ENCODE results near the gene NUCKS1. TPM values are rescaled to one million over a fixed set of nuclear protein-coding genes. Genes with fewer than 3 reads are reported as not detected.

Gene NUCKS1
- total RNA-seq, 1 donor from 2014 or later: 191 TPM

DNA sequence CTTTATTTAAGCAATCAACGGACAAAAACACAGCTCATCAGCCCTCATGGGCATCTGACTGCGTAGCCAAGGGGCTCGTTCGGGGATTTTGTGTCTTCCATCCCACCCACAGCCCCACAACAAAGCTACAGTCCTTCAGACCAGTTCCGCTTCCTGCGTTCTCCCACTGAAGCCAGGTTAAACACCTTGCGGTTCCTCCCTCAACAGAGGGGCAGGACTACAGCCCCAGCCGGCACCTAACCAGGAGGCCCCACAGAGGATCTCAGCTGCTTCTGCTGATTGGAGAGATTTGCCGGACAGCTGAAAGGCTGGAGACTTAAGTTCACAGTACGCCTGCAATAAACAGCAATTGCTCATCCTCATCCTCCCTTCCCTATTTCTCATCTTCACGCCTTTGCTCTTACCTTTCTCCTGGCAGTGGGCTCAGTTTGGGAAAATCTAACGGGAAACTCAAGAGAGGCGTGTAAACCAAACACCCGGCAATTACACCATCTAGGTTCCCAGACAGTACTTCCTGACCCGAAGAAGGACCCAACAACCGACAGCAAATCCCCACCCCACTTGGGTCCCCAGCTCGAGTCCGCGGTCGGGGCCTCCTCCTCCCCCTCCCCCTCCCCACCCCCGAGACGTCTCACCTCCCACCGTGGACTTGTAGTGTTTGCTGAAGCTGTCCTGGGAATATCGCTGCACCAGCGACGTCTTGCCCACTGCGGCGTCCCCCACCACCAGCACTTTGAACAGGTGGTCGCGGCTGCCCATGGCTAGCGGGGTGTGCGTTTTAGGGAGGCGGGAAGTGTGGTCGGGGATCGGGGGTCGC, 24.4 kb upstream of the NUCKS1 start:
- intact Hi-C loops (cut with micrococcal nuclease): loop anchor here (1.0 to 10.0 kb wide), 6 partner anchors 24 to 564 kb away; partner anchors contain the start of genes DSTYK, NUCKS1, PM20D1 and SLC41A1

GRCh38 chr1:205772607-205773032, 22.6 kb upstream of the NUCKS1 start:
- intact Hi-C loops (cut with micrococcal nuclease): loop anchor here (10.0 kb wide), 1 partner anchor 178 kb away; no protein-coding TSS in a partner anchor

GRCh38 chr1:205770618-205771017, 20.6 kb upstream of the NUCKS1 start:
- intact Hi-C loops (cut with micrococcal nuclease): loop anchor here (10.0 kb wide), 1 partner anchor 176 kb away; no protein-coding TSS in a partner anchor

DNA sequence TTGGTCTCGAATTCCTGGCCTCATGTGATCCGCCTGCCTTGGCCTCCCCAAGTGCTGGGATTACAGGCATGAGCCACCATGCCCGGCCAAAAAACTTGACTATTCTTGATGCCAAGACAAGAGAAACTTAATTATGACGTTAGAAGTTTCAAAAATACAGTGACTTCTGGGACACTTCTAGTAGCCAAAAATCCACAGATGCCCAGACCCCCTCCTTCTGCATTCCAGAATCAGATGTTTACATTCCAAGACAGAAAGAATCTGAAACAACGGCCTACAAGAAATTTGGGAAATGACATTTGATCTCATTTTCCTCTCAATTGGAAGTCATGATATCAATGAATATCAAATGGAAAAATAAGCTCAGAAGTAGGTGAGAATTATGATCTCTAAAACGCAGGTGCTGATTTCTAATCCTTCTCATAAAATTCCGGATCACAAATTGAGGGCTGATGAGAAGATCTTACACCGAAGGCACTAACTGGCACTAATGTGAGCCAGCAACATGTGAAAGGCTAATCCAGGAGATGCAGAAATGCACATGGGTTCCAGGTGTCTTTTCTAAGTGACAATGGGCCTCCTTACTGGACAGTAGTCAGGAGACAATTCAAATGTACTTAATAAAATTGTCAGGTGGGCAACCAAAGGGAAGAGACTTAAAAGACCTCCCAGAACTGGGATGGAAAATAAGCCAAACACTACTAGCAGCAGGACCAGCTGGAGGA, 19.8 kb upstream of the NUCKS1 start:
- intact Hi-C loops (cut with micrococcal nuclease): loop anchor here (10.0 kb wide), 1 partner anchor 175 kb away; no protein-coding TSS in a partner anchor

GRCh38 chr1:205767248-205767647, 17.3 kb upstream of the NUCKS1 start:
- intact Hi-C loops (cut with micrococcal nuclease): no loop called here

DNA sequence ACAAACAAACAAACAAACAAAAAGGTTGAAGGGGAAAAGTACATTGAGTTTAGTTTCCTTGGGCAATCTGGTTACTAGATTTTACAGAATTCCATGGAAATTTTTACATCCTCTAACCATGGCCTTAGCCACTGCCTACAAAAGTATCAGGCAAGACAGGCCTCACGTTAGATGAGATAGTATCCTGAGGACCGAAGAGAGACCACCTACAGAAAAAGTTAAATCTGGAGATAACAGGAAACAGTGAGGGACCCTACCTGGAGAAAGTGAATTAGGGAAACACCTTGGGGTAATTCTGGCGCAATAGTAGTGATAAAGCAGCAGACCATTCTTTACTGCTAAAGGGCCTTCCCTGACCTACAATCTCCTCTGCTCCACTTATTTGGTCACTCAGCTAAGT, 16.6 kb upstream of the NUCKS1 start:
- intact Hi-C loops (cut with micrococcal nuclease): no loop called here

DNA sequence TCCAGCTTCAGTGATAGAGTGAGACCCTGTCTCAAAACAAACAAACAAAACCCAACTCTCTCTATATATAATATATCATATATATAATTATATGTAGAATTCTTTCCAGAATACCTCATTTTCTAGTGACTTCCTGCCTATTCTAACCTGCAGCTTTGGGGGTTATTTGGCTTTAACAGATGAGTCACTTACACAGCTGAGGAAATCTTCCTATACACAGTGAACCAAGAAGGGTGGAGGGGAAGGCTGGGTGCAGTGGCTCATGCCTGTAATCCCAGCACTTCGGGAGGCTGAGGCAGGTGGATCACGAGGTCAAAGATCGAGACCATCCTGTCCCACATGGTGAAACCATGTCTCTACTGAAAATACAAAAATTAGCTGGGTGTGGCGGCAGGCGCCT, 16.1 kb upstream of the NUCKS1 start:
- intact Hi-C loops (cut with micrococcal nuclease): no loop called here

DNA sequence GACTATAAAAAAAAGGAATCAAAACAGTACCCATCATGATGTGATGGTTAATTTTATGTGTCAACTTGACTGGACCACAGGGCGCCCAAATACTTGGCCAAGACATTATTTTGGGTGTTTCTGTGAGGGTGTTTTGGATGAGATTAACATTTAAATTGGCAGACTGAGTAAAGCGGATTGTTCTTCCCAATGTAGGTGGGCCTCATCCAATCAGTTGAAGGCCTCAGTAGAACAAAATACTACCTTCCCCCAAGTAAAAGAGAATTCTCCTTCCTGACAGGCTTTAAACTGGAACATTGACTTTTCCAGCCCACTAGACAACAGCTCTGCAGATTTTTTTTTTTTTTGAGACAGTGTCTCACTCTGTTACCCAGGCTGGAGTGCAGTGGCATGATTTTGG, 14.6 kb upstream of the NUCKS1 start:
- intact Hi-C loops (cut with micrococcal nuclease): no loop called here

- intact Hi-C loops (cut with micrococcal nuclease): no loop called here
These were observed 14.0 kb upstream of the NUCKS1 start for GRCh38 chr1:205763980-205764379.

DNA sequence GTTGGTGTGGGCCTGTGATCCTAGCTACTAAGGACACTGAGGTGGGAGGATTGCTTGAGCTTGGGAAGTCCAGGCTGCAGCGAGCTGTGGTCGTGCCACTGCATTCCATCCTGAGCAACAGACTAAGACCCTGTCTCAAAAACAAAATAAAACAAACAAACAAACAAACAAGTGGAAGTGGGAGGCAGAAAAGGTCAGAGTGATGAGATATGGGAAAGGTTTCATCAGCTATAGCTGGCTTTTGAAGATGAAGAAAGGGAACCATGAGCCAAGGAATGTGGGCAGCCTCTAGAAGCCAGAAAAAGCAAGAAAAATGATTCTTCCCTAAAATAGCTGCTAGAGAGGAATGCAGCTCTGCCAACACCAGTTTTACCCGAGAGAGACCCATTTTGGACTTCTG, 10.6 kb upstream of the NUCKS1 start:
- intact Hi-C loops (cut with micrococcal nuclease): no loop called here

DNA sequence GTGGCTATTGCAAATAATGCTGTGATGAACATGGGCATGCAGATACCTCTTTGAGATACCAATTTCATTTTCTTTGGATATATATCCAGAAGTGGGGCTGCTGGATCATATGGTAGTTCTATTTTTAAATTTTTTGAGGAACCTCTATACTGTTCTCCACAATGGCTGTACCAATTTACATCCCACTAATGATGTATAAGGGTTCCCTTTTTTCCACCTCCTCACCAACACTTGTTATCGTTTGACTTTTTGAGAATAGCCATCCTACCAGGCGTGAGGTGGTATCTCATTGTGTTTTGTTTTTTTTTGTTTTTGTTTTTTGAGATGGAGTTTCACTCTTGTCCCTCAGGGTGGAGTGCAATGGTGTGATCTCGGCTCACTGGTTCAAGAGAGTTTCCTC, 6.6 kb upstream of the NUCKS1 start:
- intact Hi-C loops (cut with micrococcal nuclease): loop anchor here (10.0 kb wide), 1 partner anchor 472 kb away; no protein-coding TSS in a partner anchor

DNA sequence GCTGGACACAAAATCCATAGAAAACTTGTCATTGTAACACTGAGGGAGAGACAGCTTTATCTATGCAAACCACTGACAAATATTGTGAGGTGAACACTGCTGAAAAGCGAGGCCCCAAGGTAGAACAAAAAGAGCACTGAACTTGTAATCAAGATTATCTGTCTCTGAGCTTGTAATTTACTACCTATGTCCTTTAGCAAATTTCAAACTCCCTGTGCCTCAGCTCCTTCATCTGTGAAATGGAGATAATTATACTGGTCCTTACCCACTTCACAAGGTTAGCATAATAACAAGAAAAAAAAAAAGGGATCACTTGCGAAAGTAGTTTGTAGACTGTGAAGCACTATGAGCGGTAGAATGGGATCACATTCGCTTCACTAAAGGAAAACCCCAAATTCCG, 4.9 kb upstream of the NUCKS1 start:
- intact Hi-C loops (cut with micrococcal nuclease): loop anchor here (10.0 kb wide), 1 partner anchor 470 kb away; no protein-coding TSS in a partner anchor

DNA sequence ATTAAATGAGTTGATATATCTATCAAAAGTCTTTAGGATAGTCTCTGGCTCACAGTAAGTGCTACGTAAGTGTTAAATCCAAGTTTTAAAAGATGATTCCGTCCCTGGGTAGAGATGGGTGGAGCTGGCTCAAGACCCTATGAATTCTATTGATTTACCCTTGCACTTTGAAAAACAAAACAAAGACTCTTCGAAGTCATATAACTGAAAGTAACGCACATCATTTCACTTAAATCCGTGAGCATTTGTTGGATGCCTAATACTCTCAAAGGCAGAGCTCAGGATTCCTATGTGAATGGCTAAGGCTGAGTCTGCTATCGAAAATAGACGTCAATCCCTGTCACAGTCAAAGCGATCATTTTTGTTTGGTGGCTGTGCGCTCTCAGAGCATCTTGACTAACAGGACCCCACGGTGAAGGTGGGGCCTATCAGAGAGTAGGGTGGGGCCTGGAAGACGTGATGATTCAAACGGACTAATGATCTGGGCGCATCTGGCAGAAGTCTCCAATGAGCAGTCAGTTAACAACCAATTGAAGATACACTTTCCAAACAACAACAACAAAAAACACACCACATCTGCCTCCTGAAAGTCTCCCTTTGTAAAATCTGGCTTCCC, 1.2 kb upstream of the NUCKS1 start:
- intact Hi-C loops (cut with micrococcal nuclease): loop anchor here (10.0 kb wide), 1 partner anchor 466 kb away; no protein-coding TSS in a partner anchor

DNA sequence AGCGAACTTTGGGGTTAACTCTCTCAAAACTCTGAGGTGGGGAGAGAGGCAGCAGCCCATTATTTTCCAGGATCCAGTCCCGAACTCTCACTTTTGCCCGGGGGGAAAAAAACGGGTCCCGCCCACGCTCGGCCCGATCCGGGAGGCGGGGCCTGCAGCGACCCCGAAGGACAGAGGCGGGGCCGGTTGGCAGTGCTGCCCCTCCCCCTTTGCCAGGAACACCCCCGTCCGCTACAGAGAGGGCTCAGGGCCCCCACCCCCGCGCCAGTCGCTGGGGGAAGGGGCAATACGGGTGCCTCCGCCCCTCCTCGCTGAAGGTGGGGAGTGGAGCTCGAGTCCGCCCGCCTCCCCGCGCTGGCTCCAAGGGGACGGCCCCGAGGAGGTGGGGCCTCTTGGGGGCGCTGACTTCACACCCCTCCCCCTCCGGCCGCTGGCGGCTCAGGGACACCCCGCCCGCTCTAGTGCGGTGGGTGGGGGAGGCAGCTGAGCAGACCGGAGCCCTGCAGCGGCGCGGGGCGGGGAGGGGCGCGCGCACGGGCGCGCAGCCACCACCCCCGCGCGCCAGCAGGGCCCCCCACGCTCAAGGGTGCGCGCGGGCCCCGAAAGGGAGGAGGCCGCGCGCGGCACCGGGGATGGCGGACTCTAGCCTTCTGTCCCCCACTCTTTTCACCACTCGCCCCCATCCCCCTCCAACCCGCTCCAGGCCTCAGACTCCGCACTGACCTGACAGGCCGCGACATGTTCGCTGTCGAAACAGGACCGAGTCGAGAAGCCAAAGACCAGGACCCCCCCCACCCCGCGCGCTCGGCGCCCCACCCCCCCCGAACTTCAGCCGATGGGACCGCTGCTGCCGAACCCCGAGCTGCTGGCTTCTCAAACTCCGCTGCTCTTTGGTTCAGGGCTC, 496 bp downstream of the NUCKS1 start:
- intact Hi-C loops (cut with micrococcal nuclease): loop anchor here (1.0 to 10.0 kb wide), 6 partner anchors 26 to 465 kb away; partner anchors contain the start of genes RAB29 and SLC41A1

DNA sequence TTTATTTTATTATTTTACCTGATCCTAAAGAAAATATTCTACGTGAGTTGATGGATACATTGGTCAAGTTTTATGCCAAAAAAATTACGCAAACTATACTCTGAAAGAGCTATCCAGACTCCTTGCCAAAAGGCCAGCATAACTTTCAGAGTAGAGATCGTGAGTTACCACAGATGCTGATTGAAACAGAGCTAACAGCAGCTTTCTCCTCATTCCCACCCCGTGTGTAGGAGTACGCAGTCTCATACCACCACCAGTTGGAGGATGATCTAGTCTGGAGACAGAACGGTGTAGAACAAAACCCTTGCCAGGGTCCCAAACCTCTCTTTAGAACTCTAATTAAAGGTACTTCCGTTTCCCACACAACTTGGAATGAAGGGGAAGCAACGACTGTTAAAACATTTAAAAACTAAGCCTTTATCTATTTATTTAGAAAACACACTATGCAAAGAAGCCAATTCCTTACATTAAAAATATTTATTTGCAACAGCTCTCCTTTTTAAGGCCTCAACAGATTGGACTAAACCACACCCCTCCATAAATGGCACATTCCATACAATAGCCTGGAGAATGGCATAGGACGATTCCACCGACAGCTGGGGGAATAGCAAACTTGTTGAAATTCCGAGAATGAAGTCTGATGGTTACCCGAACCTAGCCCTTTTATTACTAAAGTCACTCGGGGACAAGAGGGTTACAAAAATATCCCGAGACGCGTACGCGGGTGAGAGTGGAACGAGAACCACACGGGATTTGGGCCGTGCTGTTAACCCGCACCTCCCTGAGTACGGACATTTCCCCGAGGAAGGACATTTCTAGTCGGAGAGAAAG, 1.4 kb downstream of the NUCKS1 start:
- intact Hi-C loops (cut with micrococcal nuclease): loop anchor here (1.0 to 2.0 kb wide), 3 partner anchors 34 to 65 kb away; partner anchors contain the start of gene SLC41A1

- intact Hi-C loops (cut with micrococcal nuclease): no loop called here
These were observed 3.1 kb downstream of the NUCKS1 start for GRCh38 chr1:205746757-205747412.

DNA sequence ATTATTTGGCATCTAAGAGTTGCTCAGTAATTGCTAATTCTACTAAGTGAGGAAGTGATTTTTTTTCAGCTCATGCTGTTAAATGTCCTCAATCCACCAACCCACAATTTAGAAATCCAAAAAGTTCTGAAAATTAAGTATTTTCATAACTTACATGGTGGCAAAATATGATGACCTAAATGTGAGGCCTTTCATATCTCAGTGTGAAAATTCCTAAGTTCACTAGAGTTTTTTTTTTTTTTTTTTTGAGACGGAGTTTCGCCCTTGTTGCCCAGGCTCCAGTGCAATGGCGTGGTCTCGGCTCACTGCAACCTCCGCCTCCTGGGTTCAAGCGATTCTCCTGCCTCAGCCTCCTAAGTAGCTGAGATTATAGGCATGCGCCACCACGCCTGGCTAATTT, 5.6 kb downstream of the NUCKS1 start:
- intact Hi-C loops (cut with micrococcal nuclease): no loop called here

DNA sequence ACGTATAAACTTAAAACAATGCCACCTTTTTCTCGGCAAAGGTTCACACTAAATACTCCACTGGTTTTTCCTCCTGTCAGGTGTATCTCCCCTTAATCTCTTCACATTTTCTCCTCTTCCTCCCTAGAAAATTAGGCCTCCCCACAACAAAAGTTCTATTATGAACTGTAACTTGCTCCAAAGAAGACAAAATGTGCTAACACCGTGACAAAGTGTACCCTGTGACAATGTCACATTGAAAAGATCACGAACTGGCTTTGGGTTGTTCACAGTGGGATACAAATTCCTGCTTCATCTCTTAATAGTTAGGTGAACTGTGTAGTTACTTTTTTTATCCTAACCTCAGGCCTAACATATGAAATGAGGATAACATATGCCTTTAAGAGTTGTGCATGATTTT, 6.0 kb downstream of the NUCKS1 start:
- intact Hi-C loops (cut with micrococcal nuclease): no loop called here

DNA sequence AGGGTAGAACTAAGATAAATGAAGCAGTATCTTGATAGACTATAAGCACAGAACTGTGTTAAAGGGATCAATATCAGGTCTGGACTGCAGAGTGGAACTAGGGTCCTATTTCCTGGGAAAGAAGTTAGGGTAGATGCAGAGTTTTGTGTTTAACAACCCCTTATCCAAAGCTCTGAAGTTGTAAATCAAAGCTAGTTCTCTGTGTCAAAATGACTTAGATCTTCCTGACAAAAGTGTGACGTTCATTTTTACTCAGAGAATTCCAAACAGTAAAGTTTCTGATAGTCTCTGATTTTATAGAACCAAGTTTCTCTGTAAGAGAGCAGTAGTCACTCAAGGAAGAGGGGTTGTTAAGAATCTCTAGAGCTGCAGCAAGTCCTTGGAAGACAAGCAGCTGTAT, 8.3 kb downstream of the NUCKS1 start:
- intact Hi-C loops (cut with micrococcal nuclease): no loop called here
